HG02981 (cell line): Measurements from ENCODE around the gene LIPI.
"Not testable (repeated sequence)": the region's sequence is repeated elsewhere in the genome, so short reads cannot be mapped to it uniquely, and the experiment has no call there.

Experiments
- ATAC-seq: cut with Tn5 transposase; IDR thresholded peaks from one replicate; pipeline ENCODE4 v1.9.1; 2021; ENCODE audit warnings: mild to moderate bottlenecking, moderate library complexity; ENCODE audit not compliant: unreplicated experiment

LIPI gene

GRCh38 chr21:14119038-14119437 is 91.7 kb downstream of the LIPI start:
- ATAC-seq = no peak

- ATAC-seq = peak; percentile 82
Measured at GRCh38 chr21:14116080-14116481, 94.7 kb downstream of the LIPI start.

GRCh38 chr21:14115646-14116045 is 95.1 kb downstream of the LIPI start:
- ATAC-seq = no peak

- ATAC-seq = no peak
Measured at GRCh38 chr21:14114251-14114650, 96.5 kb downstream of the LIPI start.

- ATAC-seq = not testable (repeated sequence)
Measured at GRCh38 chr21:14104564-14104963, 106.2 kb downstream of the LIPI start.

GRCh38 chr21:14099570-14099969 is 111.2 kb downstream of the LIPI start:
- ATAC-seq = no peak

GRCh38 chr21:14097881-14098499 is 112.8 kb downstream of the LIPI start:
- no peak for ATAC-seq

GRCh38 chr21:14096577-14096976 is 114.2 kb downstream of the LIPI start:
- ATAC-seq = no peak

- no peak for ATAC-seq
Measured at GRCh38 chr21:14096172-14096571, 114.6 kb downstream of the LIPI start.

GRCh38 chr21:14095056-14095455 is 115.7 kb downstream of the LIPI start:
- ATAC-seq = no peak

- no peak for ATAC-seq
Measured at GRCh38 chr21:14092834-14093560, 117.8 kb downstream of the LIPI start.

GRCh38 chr21:14090184-14090583 is 120.6 kb downstream of the LIPI start:
- ATAC-seq = not testable (repeated sequence)

- ATAC-seq = no peak
Measured at GRCh38 chr21:14088391-14088790, 122.4 kb downstream of the LIPI start.

GRCh38 chr21:14086553-14086952 is 124.2 kb downstream of the LIPI start:
- peak; percentile 63 for ATAC-seq

- no peak for ATAC-seq
Measured at GRCh38 chr21:14084701-14085100, 126.1 kb downstream of the LIPI start.

- no peak for ATAC-seq
Measured at GRCh38 chr21:14084068-14084501, 126.7 kb downstream of the LIPI start.

- ATAC-seq = no peak
Measured at GRCh38 chr21:14080764-14081096, 130.0 kb downstream of the LIPI start.

GRCh38 chr21:14080040-14080763 is 130.6 kb downstream of the LIPI start:
- no peak for ATAC-seq

GRCh38 chr21:14078746-14079375 is 131.9 kb downstream of the LIPI start:
- ATAC-seq = no peak

GRCh38 chr21:14076143-14076806 is 134.5 kb downstream of the LIPI start:
- ATAC-seq = no peak
